Activated CD8-positive, alpha-beta memory T cell treated with anti-CD3 and anti-CD28 coated beads, Interleukin-2, amount 10 ng/mL, durations not matched to agents 7 days and 5 days (primary cell): ENCODE data around the gene PPARD. TPM values are rescaled to one million over a fixed set of nuclear protein-coding genes. Genes with fewer than 3 reads are reported as not detected.

Source experiments
- ATAC-seq: fragments of 150-1000 bp; cut with Tn5 transposase; one replicate; pipeline ENCODE4 v1.10.0; 2021; ENCODE audit warnings: moderate library complexity
- CTCF ChIA-PET: fragments of 350-600 bp; sonication (Branson Sonifier 250); formaldehyde crosslinking; loops from one replicate; lab custom pipeline; 2021; ENCODE audit warnings: antibody characterized with exemption; lab: Charles Lee
- DNase-seq: peaks from one replicate; pipeline ENCODE4 v3.0.0-alpha.2; 2020
- H3K27ac Mint-ChIP-seq: one replicate; pipeline ENCODE4 v1.8.0; 2021; ENCODE audit warnings: mild to moderate bottlenecking, mixed read lengths
- H3K27me3 Mint-ChIP-seq: one replicate; pipeline ENCODE4 v1.8.0; 2021; ENCODE audit warnings: mixed read lengths
- H3K36me3 Mint-ChIP-seq: one replicate; pipeline ENCODE4 v1.8.0; 2021; ENCODE audit warnings: mild to moderate bottlenecking, mixed read lengths
- H3K4me1 Mint-ChIP-seq: one replicate; pipeline ENCODE4 v1.8.0; 2021; ENCODE audit warnings: mixed read lengths
- H3K4me3 Mint-ChIP-seq: one replicate; pipeline ENCODE4 v1.8.0; 2021; ENCODE audit warnings: mild to moderate bottlenecking, moderate library complexity, mixed read lengths
- H3K9me3 Mint-ChIP-seq: one replicate; pipeline ENCODE4 v1.8.0; 2022; ENCODE audit warnings: low read depth, mixed read lengths
- total RNA-seq, 2 experiments: library from RNA; stranded (reverse); gene quantifications; one replicate each; pipeline ENCODE4 v1.2.3, GENCODE V29; 2021

PPARD gene
- total RNA-seq, 2 experiments from 2014 or later, result 16.4 to 18.8 TPM

DNA sequence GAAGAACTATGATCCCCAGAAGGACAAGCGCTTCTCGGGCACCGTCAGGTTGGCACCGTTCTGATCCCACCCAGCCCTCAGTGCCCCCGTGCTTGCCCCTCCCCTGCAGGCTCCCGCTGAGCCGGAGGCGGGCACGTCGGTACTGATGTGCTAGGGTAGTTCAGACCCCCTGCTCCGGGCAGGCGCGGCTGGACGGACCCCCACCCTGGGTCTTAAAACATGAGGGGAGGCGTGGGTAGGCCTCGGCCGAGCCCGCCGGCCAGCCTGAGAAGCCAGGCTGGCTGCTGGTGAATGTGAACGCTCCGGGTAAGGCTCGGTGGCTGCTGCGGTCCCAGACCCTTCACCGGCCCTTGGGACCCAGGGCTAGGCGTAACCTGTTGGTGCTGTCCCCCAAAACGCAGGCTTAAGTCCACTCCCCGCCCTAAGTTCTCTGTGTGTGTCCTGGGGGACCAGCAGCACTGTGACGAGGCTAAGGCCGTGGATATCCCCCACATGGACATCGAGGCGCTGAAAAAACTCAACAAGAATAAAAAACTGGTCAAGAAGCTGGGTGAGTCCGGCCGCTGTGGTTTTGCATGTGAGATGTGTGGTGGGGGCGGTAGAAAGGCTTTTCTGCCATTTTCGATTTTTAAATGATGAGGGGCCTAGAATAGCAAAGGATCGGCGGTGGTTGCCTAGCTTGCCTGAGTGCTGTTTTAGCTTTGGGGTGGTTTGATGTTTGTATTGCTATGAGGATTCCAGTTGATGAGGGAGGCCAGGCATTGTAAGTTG, 126.8 kb downstream of the PPARD start:
- CTCF ChIA-PET, result interaction anchor here (0.7 to 5.7 kb wide), 9 partner anchors 8 to 268 kb away, joined by 3 to 71 read pairs (median 10); partner anchors contain the start of genes ARMC12, DEF6, FANCE and PPARD
- ATAC-seq (peak; percentile 5), DNase-seq (no peak)
- H3K4me3 Mint-ChIP-seq, result peak overlapping the region; percentile 99
- peak overlapping the region; percentile 97 for H3K27ac Mint-ChIP-seq
- no peaks in the 10 kb centered on the region for H3K27me3 Mint-ChIP-seq
- peaks cover 45% of the 10 kb centered on the region for H3K4me1 Mint-ChIP-seq
- H3K36me3 Mint-ChIP-seq, result peaks cover 57% of the 10 kb centered on the region
- H3K9me3 Mint-ChIP-seq, result no peaks in the 10 kb centered on the region

GRCh38 chr6:35469751-35470662, 127.6 kb downstream of the PPARD start:
- Mint-ChIP-seq H3K9me3 (no peaks in the 10 kb centered on the region), H3K27ac (peak overlapping the region; percentile 97), H3K4me1 (peaks cover 45% of the 10 kb centered on the region), H3K36me3 (peaks cover 53% of the 10 kb centered on the region), H3K4me3 (peak overlapping the region; percentile 99), H3K27me3 (no peaks in the 10 kb centered on the region)
- ATAC-seq (no peak), DNase-seq (no peak)
- CTCF ChIA-PET, result interaction anchor here (1.5 to 5.7 kb wide), 3 partner anchors 20 to 172 kb away, joined by 4 to 71 read pairs (median 18); partner anchors contain the start of genes DEF6, FANCE and PPARD

DNA sequence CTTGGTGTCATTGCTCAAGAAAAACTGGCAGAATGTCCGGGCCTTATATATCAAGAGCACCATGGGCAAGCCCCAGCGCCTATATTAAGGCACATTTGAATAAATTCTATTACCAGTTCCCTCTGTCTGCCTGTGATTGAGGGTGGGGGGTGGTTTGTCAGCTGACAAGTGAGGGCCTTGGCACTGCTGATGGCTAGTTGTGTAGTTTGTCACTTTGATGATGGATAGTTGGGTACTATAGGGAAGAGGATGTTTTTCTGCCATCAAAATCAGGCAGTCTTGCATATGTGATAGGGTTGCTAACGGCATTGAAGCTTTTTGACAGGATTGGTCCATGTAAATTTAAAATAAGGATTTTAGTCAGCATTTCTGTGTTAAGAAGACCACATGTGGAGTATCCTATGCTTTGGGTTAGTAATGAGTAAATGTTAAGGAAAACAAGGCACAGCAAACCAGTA, 128.3 kb downstream of the PPARD start:
- H3K4me1 Mint-ChIP-seq, result peaks cover 45% of the 10 kb centered on the region
- H3K27me3 Mint-ChIP-seq, result no peaks in the 10 kb centered on the region
- peak overlapping the region; percentile 99 for H3K4me3 Mint-ChIP-seq
- CTCF ChIA-PET, result interaction anchor here (0.9 to 3.3 kb wide), 5 partner anchors 10 to 173 kb away, joined by 3 to 18 read pairs (median 4); partner anchors contain the start of genes DEF6 and PPARD
- DNase-seq (no peak), ATAC-seq (no peak)
- no peaks in the 10 kb centered on the region for H3K9me3 Mint-ChIP-seq
- peak overlapping the region; percentile 97 for H3K27ac Mint-ChIP-seq
- peaks cover 51% of the 10 kb centered on the region for H3K36me3 Mint-ChIP-seq

- CTCF ChIA-PET, result interaction anchor here (0.8 to 3.3 kb wide), 7 partner anchors 9 to 178 kb away, joined by 3 to 18 read pairs (median 4); partner anchors contain the start of genes DEF6 and PPARD
- no peak for ATAC-seq
- Mint-ChIP-seq H3K27ac (peak overlapping the region; percentile 63), H3K9me3 (no peaks in the 10 kb centered on the region), H3K4me3 (peak overlapping the region; percentile 99), H3K4me1 (peaks cover 46% of the 10 kb centered on the region), H3K27me3 (no peaks in the 10 kb centered on the region), H3K36me3 (peaks cover 48% of the 10 kb centered on the region)
- DNase-seq, result no peak
Measured at GRCh38 chr6:35471836-35472345, 129.5 kb downstream of the PPARD start.

DNA sequence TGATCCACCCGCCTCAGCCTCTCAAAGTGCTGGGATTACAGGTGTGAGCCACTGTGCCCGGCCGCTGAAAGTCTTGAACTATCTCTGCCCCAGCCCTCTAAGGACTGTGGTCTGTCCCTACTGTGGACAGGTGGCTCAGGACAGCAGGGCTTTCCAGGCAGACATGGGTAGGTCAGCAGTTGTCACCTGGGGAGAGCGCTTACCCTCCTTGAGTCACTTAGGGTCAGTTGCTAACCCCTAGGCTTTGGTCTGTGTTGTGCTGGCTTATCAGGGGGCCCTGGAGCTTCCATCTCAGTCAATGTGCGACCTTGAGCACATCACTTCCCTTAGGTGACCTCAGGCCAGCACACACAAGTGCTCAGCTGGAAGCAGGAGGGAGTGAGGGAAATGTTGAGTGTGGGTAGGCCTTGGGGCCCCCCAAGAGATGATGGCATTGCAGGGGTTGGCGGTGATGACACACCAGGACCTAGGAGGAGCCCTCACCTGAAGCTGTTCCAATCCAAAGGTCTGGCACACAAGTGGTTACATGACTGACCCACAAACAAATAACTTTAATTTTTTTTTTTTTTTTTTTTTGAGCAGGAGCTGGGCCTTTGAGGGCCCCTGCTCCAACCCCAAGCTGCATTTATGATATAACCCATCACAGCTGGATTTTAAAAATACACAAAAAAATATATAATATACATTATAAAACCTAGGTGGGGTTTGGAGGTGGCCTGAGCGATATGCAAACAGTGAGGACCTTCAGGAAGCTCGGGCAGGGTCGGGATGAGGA, 130.9 kb downstream of the PPARD start:
- H3K4me1 Mint-ChIP-seq, result peaks cover 37% of the 10 kb centered on the region
- peak overlapping the region; percentile 45 for H3K27ac Mint-ChIP-seq
- CTCF ChIA-PET, result interaction anchor here (0.7 to 3.3 kb wide), 9 partner anchors 8 to 263 kb away, joined by 3 to 18 read pairs (median 4); partner anchors contain the start of genes DEF6, FANCE and PPARD
- no peaks in the 10 kb centered on the region for H3K9me3 Mint-ChIP-seq
- DNase-seq (no peak), ATAC-seq (no peak)
- H3K27me3 Mint-ChIP-seq, result no peaks in the 10 kb centered on the region
- H3K4me3 Mint-ChIP-seq, result no peak overlapping the region
- peaks cover 47% of the 10 kb centered on the region for H3K36me3 Mint-ChIP-seq

DNA sequence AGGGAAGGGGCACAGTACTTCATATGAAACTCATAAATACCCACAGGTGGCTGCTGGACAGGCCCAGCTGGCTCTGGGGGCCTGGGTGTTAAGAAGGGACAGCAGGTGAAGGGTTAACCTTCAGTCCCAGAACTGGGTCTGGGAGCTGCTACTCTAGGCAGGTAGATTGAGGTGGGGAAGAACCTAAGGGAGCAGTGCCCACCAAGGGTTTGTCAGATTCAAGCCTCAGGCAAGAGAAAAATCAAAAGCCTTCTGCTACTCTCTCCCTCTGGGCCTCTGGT, 131.4 kb downstream of the PPARD start:
- no peaks in the 10 kb centered on the region for H3K27me3 Mint-ChIP-seq
- peaks cover 37% of the 10 kb centered on the region for H3K4me1 Mint-ChIP-seq
- H3K27ac Mint-ChIP-seq, result no peak overlapping the region
- ATAC-seq (no peak), DNase-seq (no peak)
- H3K36me3 Mint-ChIP-seq, result peaks cover 42% of the 10 kb centered on the region
- H3K4me3 Mint-ChIP-seq, result no peak overlapping the region
- CTCF ChIA-PET, result interaction anchor here (0.7 to 1.6 kb wide), 6 partner anchors 8 to 262 kb away, joined by 3 to 4 read pairs (median 4); partner anchors contain the start of genes FANCE and PPARD
- no peaks in the 10 kb centered on the region for H3K9me3 Mint-ChIP-seq

DNA sequence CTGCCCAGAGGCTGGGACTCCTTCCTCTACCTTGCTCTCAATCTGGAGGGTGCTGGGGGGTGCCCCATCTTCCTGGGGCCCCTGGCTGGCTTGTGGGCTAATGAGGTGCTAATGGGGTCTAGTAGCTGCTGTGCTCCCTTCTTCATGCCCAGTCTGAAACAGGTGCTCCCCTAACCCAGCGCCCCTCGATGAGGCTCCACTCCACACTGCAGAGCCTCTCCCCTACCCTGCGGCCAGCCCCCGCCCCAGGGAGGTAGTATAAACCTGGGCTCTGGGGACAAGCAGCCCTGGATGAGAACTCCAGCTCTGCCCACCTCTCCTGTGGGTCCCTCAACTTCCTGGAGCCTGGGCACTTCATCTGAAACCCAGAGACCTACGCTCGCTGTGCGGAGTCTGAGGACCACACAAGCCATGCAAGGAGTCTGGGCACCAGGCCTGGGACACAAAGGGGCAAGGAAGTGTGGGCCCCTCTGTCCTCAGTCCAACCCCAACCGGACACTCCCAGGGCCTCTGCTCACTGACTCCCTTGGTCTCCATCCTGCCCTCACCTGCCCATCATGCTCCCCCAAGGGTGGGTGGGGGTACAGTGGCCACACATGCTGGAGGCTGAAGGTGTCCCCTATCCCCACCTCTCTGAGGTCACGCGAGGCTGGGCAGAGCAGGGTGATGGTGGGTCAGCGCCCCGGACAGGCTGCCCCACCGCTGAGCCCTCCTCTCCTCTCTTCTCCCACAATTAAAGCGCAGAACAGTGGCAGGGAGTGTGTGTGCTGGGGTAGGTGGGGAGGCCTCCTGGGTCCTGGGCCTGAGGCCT, 132.0 kb downstream of the PPARD start:
- H3K4me1 Mint-ChIP-seq, result peaks cover 36% of the 10 kb centered on the region
- no peaks in the 10 kb centered on the region for H3K9me3 Mint-ChIP-seq
- ATAC-seq (peak; percentile 13), DNase-seq (no peak)
- peaks cover 37% of the 10 kb centered on the region for H3K36me3 Mint-ChIP-seq
- CTCF ChIA-PET, result interaction anchor here (0.7 to 1.6 kb wide), 6 partner anchors 7 to 262 kb away, joined by 3 to 4 read pairs (median 4); partner anchors contain the start of genes FANCE and PPARD
- H3K27me3 Mint-ChIP-seq, result no peaks in the 10 kb centered on the region
- no peak overlapping the region for H3K4me3 Mint-ChIP-seq
- no peak overlapping the region for H3K27ac Mint-ChIP-seq

- CTCF ChIA-PET, result interaction anchor here (1.6 kb wide), 1 partner anchor 48 kb away, joined by 4 read pairs; no protein-coding TSS in a partner anchor
- Mint-ChIP-seq H3K4me3 (no peak overlapping the region), H3K36me3 (peaks cover 30% of the 10 kb centered on the region), H3K27me3 (no peaks in the 10 kb centered on the region), H3K27ac (no peak overlapping the region), H3K4me1 (peaks cover 29% of the 10 kb centered on the region), H3K9me3 (no peaks in the 10 kb centered on the region)
- ATAC-seq (no peak), DNase-seq (no peak)
Measured at GRCh38 chr6:35474942-35475570, 132.7 kb downstream of the PPARD start.

DNA sequence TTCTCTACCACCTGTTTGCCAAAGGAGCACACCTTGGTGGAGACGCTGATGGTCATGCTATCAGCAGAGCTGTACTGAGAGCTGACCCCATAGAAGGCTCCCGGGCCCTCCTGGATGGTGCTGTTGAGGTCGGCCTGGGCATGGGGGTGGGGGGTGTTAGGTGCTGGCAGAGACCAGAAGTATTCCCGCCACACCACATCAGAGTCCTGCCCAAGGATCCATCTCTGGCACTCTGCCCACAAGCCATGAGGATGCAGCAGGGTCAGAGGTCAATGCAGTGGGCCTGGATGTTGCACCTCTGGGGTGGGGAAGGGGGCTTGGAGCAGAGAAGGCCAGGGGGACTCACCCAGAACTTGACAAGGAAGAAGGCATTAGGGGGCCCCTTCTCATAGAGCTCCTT, 133.2 kb downstream of the PPARD start:
- DNase-seq (no peak), ATAC-seq (no peak)
- Mint-ChIP-seq H3K27ac (no peak overlapping the region), H3K9me3 (no peaks in the 10 kb centered on the region), H3K27me3 (no peaks in the 10 kb centered on the region), H3K4me1 (peaks cover 24% of the 10 kb centered on the region), H3K4me3 (no peak overlapping the region), H3K36me3 (peaks cover 25% of the 10 kb centered on the region)
- CTCF ChIA-PET, result interaction anchor here (1.6 kb wide), 1 partner anchor 47 kb away, joined by 4 read pairs; no protein-coding TSS in a partner anchor

- Mint-ChIP-seq H3K4me1 (peaks cover 20% of the 10 kb centered on the region), H3K27me3 (no peaks in the 10 kb centered on the region), H3K27ac (no peak overlapping the region), H3K4me3 (no peak overlapping the region), H3K9me3 (no peaks in the 10 kb centered on the region), H3K36me3 (peaks cover 21% of the 10 kb centered on the region)
- no peak for DNase-seq
- CTCF ChIA-PET, result interaction anchor here (1.6 to 1.7 kb wide), 2 partner anchors 8 to 47 kb away, joined by 3 to 4 read pairs; partner anchors contain the start of gene RPL10A
- ATAC-seq, result no peak
Measured at GRCh38 chr6:35476004-35476403, 133.6 kb downstream of the PPARD start.

- Mint-ChIP-seq H3K27ac (no peak overlapping the region), H3K4me3 (no peak overlapping the region), H3K4me1 (peaks cover 10% of the 10 kb centered on the region), H3K36me3 (peaks cover 10% of the 10 kb centered on the region), H3K9me3 (no peaks in the 10 kb centered on the region), H3K27me3 (no peaks in the 10 kb centered on the region)
- CTCF ChIA-PET, result interaction anchor here (0.9 to 1.7 kb wide), 3 partner anchors 9 to 15 kb away, joined by 3 read pairs; partner anchors contain the start of gene RPL10A
- no peak for DNase-seq
- no peak for ATAC-seq
Measured at GRCh38 chr6:35477028-35477427, 134.7 kb downstream of the PPARD start.
